Trophoblast cell (in vitro differentiated cells and primary cell): Measurements from ENCODE around the gene RGL1.

Experiments
- DNase-seq, 2 donors: peaks; one replicate each; pipeline ENCODE4 v3.0.0-alpha.2; 2016
- H2AFZ ChIP-seq: 2 replicates; pipeline ENCODE4 v1.6.1; 2013; ENCODE audit warnings: low read length, moderate library complexity, mild to moderate bottlenecking; ENCODE audit not compliant: insufficient read depth, poor library complexity
- H2AK5ac ChIP-seq: 2 replicates; pipeline ENCODE4 v1.6.1; 2013; ENCODE audit warnings: mild to moderate bottlenecking, low read length
- H2BK120ac ChIP-seq: 2 replicates; pipeline ENCODE4 v1.6.1; 2013; ENCODE audit warnings: low read length, mild to moderate bottlenecking, moderate library complexity; ENCODE audit not compliant: insufficient read depth, poor library complexity
- H2BK12ac ChIP-seq: 2 replicates; pipeline ENCODE4 v1.6.1; 2013; ENCODE audit warnings: mild to moderate bottlenecking, low read length, moderate library complexity
- H2BK5ac ChIP-seq: 2 replicates; pipeline ENCODE4 v1.6.1; 2013; ENCODE audit warnings: low read length, low read depth, moderate library complexity, mild to moderate bottlenecking; ENCODE audit not compliant: poor library complexity
- H3K14ac ChIP-seq: 2 replicates; pipeline ENCODE4 v1.6.1; 2013; ENCODE audit warnings: mild to moderate bottlenecking, low read length
- H3K18ac ChIP-seq: 2 replicates; pipeline ENCODE4 v1.6.1; 2013; ENCODE audit warnings: mild to moderate bottlenecking, low read length
- H3K23ac ChIP-seq: 2 replicates; pipeline ENCODE4 v1.6.1; 2013; ENCODE audit warnings: low read length
- H3K27ac ChIP-seq: 2 replicates; pipeline ENCODE4 v1.5.1; 2013; ENCODE audit warnings: low read depth, mild to moderate bottlenecking, inconsistent platforms, low read length, moderate library complexity
- H3K27me3 ChIP-seq: 2 replicates; pipeline ENCODE4 v1.6.1; 2013; ENCODE audit warnings: inconsistent platforms, mild to moderate bottlenecking, low read length, moderate library complexity; ENCODE audit not compliant: insufficient read depth
- H3K36me3 ChIP-seq, 2 experiments: 1 replicate in 1 of 2; 2 replicates in 1 of 2; pipeline ENCODE4 v1.6.1; 2013; ENCODE audit warnings: low read length in 2 of 2, mild to moderate bottlenecking in 2 of 2, moderate library complexity in 1 of 2; ENCODE audit not compliant: insufficient read depth in 2 of 2, control insufficient read depth in 1 of 2
- H3K4ac ChIP-seq: 2 replicates; pipeline ENCODE4 v1.6.1; 2013; ENCODE audit warnings: low read depth, mild to moderate bottlenecking, low read length, moderate library complexity
- H3K4me1 ChIP-seq, 2 experiments: 1 replicate in 1 of 2; 2 replicates in 1 of 2; pipeline ENCODE4 v1.6.1; 2013; ENCODE audit warnings: low read length in 2 of 2, mild to moderate bottlenecking in 2 of 2, moderate library complexity in 1 of 2; ENCODE audit not compliant: insufficient read depth in 2 of 2, control insufficient read depth in 1 of 2
- H3K4me2 ChIP-seq: 2 replicates; pipeline ENCODE4 v1.6.1; 2013; ENCODE audit warnings: inconsistent platforms, mild to moderate bottlenecking, low read length, moderate library complexity
- H3K4me3 ChIP-seq: 2 replicates; pipeline ENCODE4 v1.5.1; 2013; ENCODE audit warnings: mild to moderate bottlenecking, low read depth, low read length, inconsistent platforms
- H3K79me1 ChIP-seq: one replicate; pipeline ENCODE4 v1.6.1; 2013; ENCODE audit warnings: low read length
- H3K79me2 ChIP-seq: 2 replicates; pipeline ENCODE4 v1.6.1; 2013; ENCODE audit warnings: low read length, mild to moderate bottlenecking; ENCODE audit not compliant: control insufficient read depth, insufficient read depth, poor library complexity
- H3K9ac ChIP-seq: 2 replicates; pipeline ENCODE4 v1.6.1; 2013; ENCODE audit warnings: mild to moderate bottlenecking, low read length
- H3K9me3 ChIP-seq: 2 replicates; pipeline ENCODE4 v1.6.1; 2013; ENCODE audit warnings: low read depth, mild to moderate bottlenecking, control low read depth, inconsistent platforms, low read length; ENCODE audit not compliant: insufficient read depth
- H4K12ac ChIP-seq: 2 replicates; pipeline ENCODE4 v1.6.1; 2013; ENCODE audit warnings: low read depth, mild to moderate bottlenecking, low read length, moderate library complexity
- H4K8ac ChIP-seq: 2 replicates; pipeline ENCODE4 v1.6.1; 2013; ENCODE audit warnings: low read depth, mild to moderate bottlenecking, low read length, moderate library complexity
- H4K91ac ChIP-seq: one replicate; pipeline ENCODE4 v1.6.1; 2013; ENCODE audit warnings: low read depth, mild to moderate bottlenecking, low read length, moderate library complexity
- WGBS: extraction: QIAGEN DNeasy Blood & Tissue Kit; methylation state at CpG from one replicate; pipeline ENCODE4 v1.1.7; 2013; ENCODE audit warnings: missing lambda C conversion rate; ENCODE audit not compliant: insufficient read length, insufficient coverage; ENCODE audit errors: extremely low coverage; 5-methylcytosine and 5-hydroxymethylcytosine counted together

The RGL1 gene

DNA sequence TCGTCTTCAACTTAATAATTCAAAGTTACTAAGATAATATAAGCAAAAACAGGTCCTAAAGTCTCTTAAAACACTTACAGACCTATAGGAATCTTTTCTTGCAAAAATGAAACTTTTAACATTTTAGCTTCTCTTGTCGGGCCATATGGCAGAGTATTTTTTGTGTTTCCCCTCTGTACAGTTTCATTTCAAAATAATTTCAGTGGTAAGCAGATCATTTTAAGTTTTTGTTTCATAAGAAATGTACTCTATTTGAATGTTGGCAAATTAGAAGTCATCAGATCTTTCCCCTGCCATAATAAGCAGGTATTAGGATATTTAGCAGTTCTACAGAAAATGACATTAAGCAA is 37.9 kb downstream of the RGL1 start:
- Histone ChIP-seq H3K79me1 (peaks cover 5% of the 10 kb centered on the region), H3K27me3 (no peaks in the 10 kb centered on the region), H2BK12ac (no peak overlapping the region), H3K36me3 (no peaks in the 10 kb centered on the region), H3K4ac (no peak overlapping the region), H2AK5ac (no peak overlapping the region), H3K4me3 (no peak overlapping the region), H3K14ac (no peak overlapping the region), H3K27ac (no peak overlapping the region), H4K91ac (no peak overlapping the region), H3K18ac (no peak overlapping the region), H4K8ac (no peak overlapping the region), H2BK5ac (no peak overlapping the region), H4K12ac (no peak overlapping the region), H3K9ac (no peak overlapping the region), H3K4me1 (peaks cover 3 to 7% of the 10 kb centered on the region in 2 experiments), H3K79me2 (no peaks in the 10 kb centered on the region), H3K9me3 (no peaks in the 10 kb centered on the region), H2AFZ (no peak overlapping the region), H3K23ac (no peak overlapping the region), H3K4me2 (no peak overlapping the region), H2BK120ac (no peak overlapping the region)
- no CpG with 5 or more reads among the region's 2 CpGs for WGBS
- DNase-seq = no peak

- Histone ChIP-seq H3K14ac (no peak overlapping the region), H4K8ac (no peak overlapping the region), H2BK12ac (no peak overlapping the region), H3K27ac (no peak overlapping the region), H3K4me2 (no peak overlapping the region), H3K9me3 (no peaks in the 10 kb centered on the region), H2BK5ac (no peak overlapping the region), H2AK5ac (no peak overlapping the region), H3K9ac (no peak overlapping the region), H3K23ac (no peak overlapping the region), H3K79me2 (no peaks in the 10 kb centered on the region), H4K12ac (no peak overlapping the region), H4K91ac (no peak overlapping the region), H3K36me3 (no peaks in the 10 kb centered on the region), H2BK120ac (no peak overlapping the region), H2AFZ (no peak overlapping the region), H3K4me1 (no peaks in the 10 kb centered on the region), H3K27me3 (no peaks in the 10 kb centered on the region), H3K18ac (no peak overlapping the region), H3K4ac (no peak overlapping the region), H3K4me3 (no peak overlapping the region), H3K79me1 (peaks cover 3% of the 10 kb centered on the region)
- no CpG with 5 or more reads among the region's 2 CpGs for WGBS
- no peak for DNase-seq
These were observed 39.9 kb downstream of the RGL1 start for GRCh38 chr1:183844806-183845205.

DNA sequence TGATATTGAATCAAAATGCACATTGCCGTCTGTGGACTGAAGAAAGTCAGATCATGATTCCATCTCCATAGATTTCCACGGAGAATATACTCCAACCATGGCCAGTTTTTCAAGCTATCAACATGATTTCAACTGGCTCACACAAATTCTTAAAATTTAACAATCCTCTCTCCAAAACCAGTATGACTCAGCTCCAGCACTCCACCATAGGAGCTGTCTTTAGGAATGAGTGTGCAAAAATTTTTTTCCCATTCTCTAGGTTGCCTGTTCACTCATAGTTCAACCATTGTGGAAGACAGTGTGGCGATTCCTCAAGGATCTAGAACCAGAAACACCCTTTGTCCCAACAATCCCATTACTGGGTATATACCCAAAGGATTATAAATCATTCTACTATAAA is 40.8 kb downstream of the RGL1 start:
- H3K9ac ChIP-seq = no peak overlapping the region
- no peak overlapping the region for H3K27ac ChIP-seq
- no peak overlapping the region for H2AK5ac ChIP-seq
- H2BK120ac ChIP-seq = no peak overlapping the region
- H2AFZ ChIP-seq = no peak overlapping the region
- no peak overlapping the region for H3K23ac ChIP-seq
- DNase-seq = no peak
- no peak overlapping the region for H3K18ac ChIP-seq
- H3K36me3 ChIP-seq = no peaks in the 10 kb centered on the region
- no peak overlapping the region for H2BK12ac ChIP-seq
- no peaks in the 10 kb centered on the region for H3K4me1 ChIP-seq
- WGBS = no CpG with 5 or more reads among the region's 3 CpGs
- no peaks in the 10 kb centered on the region for H3K9me3 ChIP-seq
- peaks cover 2% of the 10 kb centered on the region for H3K79me1 ChIP-seq
- H3K14ac ChIP-seq = no peak overlapping the region
- no peak overlapping the region for H4K12ac ChIP-seq
- H3K4me2 ChIP-seq = no peak overlapping the region
- no peak overlapping the region for H3K4me3 ChIP-seq
- no peak overlapping the region for H3K4ac ChIP-seq
- no peaks in the 10 kb centered on the region for H3K27me3 ChIP-seq
- H3K79me2 ChIP-seq = no peaks in the 10 kb centered on the region
- peak overlapping the region; percentile 24 for H4K91ac ChIP-seq
- no peak overlapping the region for H2BK5ac ChIP-seq
- H4K8ac ChIP-seq = no peak overlapping the region

DNA sequence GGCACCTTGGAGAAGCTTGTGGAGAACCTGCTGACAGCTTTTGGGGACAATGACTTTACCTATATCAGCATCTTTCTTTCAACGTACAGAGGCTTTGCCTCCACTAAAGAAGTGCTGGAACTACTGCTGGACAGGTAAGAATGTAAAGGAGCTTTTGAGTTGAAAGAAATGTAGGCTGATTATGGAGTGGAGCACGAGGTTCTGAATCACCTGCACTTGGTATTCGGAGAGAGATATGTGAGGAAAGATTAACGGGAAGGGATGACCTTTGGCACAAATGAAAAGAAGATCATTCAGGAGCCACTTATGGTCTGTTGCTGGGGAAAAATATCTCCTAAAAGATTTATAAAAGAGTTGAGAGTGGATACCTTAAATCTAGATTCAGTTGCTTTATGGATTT is 42.7 kb downstream of the RGL1 start:
- Histone ChIP-seq H2BK5ac (no peak overlapping the region), H3K27ac (no peak overlapping the region), H3K4me2 (no peak overlapping the region), H3K9ac (no peak overlapping the region), H3K4ac (no peak overlapping the region), H4K12ac (no peak overlapping the region), H2BK120ac (no peak overlapping the region), H2AFZ (no peak overlapping the region), H3K4me3 (no peak overlapping the region), H2AK5ac (no peak overlapping the region), H4K8ac (no peak overlapping the region), H3K23ac (no peak overlapping the region), H3K79me2 (no peaks in the 10 kb centered on the region), H3K18ac (no peak overlapping the region), H3K14ac (no peak overlapping the region), H3K36me3 (no peaks in the 10 kb centered on the region), H4K91ac (no peak overlapping the region), H3K27me3 (no peaks in the 10 kb centered on the region), H3K4me1 (no peaks in the 10 kb centered on the region), H3K9me3 (no peaks in the 10 kb centered on the region), H3K79me1 (no peaks in the 10 kb centered on the region), H2BK12ac (no peak overlapping the region)
- no CpG with 5 or more reads among the region's 4 CpGs for WGBS
- peak; percentile 52 to 70 for DNase-seq
